Ishikawa (cell line): ENCODE data around the gene LUZP2.

ENCODE experiments used
- CEBPB ChIP-seq: IDR thresholded peaks from 2 replicates; pipeline ENCODE4 v1.6.1; 2012
- CREB1 ChIP-seq: IDR thresholded peaks from 2 replicates; pipeline ENCODE4 v1.6.1; 2012; ENCODE audit warnings: low read depth
- EP300 ChIP-seq: IDR thresholded peaks from 2 replicates; pipeline ENCODE4 v1.6.1; 2012; ENCODE audit warnings: borderline replicate concordance
- FOXM1 ChIP-seq: IDR thresholded peaks from 2 replicates; pipeline ENCODE4 v1.6.1; 2012; ENCODE audit warnings: low read depth, borderline replicate concordance
- MAX ChIP-seq: IDR thresholded peaks from 2 replicates; pipeline ENCODE4 v1.6.1; 2012
- NFIC ChIP-seq: IDR thresholded peaks from 2 replicates; pipeline ENCODE4 v1.6.1; 2012
- RAD21 ChIP-seq: IDR thresholded peaks from 2 replicates; pipeline ENCODE4 v1.6.1; 2012; ENCODE audit warnings: low read depth
- REST ChIP-seq: IDR thresholded peaks from 2 replicates; pipeline ENCODE4 v1.6.1; 2012; ENCODE audit warnings: low read depth, mild to moderate bottlenecking
- TAF1 ChIP-seq: IDR thresholded peaks from 2 replicates; pipeline ENCODE4 v1.6.1; 2012; ENCODE audit warnings: low read depth, mild to moderate bottlenecking
- TCF12 ChIP-seq: IDR thresholded peaks from 2 replicates; pipeline ENCODE4 v1.6.1; 2012; ENCODE audit warnings: low read depth
- TEAD4 ChIP-seq: IDR thresholded peaks from 2 replicates; pipeline ENCODE4 v1.6.1; 2012
- YY1 ChIP-seq: IDR thresholded peaks from 2 replicates; pipeline ENCODE4 v1.6.1; 2012; ENCODE audit warnings: low read depth
- ZBTB7A ChIP-seq: IDR thresholded peaks from 2 replicates; pipeline ENCODE4 v1.6.1; 2012; ENCODE audit warnings: low read depth

DNA sequence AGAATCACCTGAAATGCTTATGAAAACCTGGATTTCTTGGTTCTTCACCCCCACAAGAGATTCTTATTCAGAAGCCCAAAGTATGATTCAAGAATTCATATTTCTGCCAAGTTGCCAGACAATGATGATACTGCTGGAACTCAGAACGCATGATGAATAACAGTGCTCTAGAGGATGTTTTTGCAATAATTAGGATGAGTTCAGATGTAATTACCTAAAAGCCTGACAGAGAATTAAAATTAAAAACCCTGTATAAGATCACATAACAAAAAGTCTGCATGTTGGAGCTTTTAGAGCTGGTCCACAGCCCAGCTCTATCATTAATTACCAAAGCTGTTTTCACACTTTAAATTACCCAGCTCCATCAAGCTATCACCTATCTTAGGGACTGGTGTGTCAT lies 211.8 kb downstream of the LUZP2 start:
- TF ChIP-seq REST (no peak), EP300 (no peak), YY1 (no peak), NFIC (no peak), CEBPB (no peak), MAX (no peak), TCF12 (no peak), RAD21 (no peak), ZBTB7A (no peak), CREB1 (no peak), FOXM1 (no peak), TEAD4 (no peak), TAF1 (no peak)
